OCI-LY7 (cell line): Measurements from ENCODE around the gene ZNF185. TPM values are rescaled to one million over a fixed set of nuclear protein-coding genes. Genes with fewer than 3 reads are reported as not detected.

ENCODE experiments used
- BruUV-seq: library from RNA; stranded (reverse); fragments of 400-500 nt; replicated peaks from 2 replicates; lab custom pipeline; 2021; lab: Mats Ljungman, UMichigan
- CTCF ChIA-PET: fragments of 300-600 bp; sonication (Branson Sonifier 250); formaldehyde crosslinking; loops from one replicate; lab custom pipeline; 2022; ENCODE audit warnings: antibody characterized with exemption; ENCODE audit not compliant: unreplicated experiment; lab: Charles Lee
- POLR2A ChIA-PET: fragments of 300-600 bp; sonication (Branson Sonifier 250); formaldehyde crosslinking; loops from one replicate; lab custom pipeline; 2022; ENCODE audit warnings: antibody characterized with exemption; lab: Charles Lee
- DNase-seq: peaks from one replicate; pipeline ENCODE4 v3.0.0-alpha.2; 2015; ENCODE audit warnings: low spot score
- H2AFZ ChIP-seq: fragments of 200-600 bp; sonication (generic), shearing (Covaris generic); 2 replicates; pipeline ENCODE4 v1.6.1; 2014; ENCODE audit warnings: mild to moderate bottlenecking, antibody characterized with exemption, low read length, moderate library complexity
- H3K27ac ChIP-seq: fragments of 200-600 bp; sonication (generic); 2 replicates; pipeline ENCODE4 v1.5.1; 2014; ENCODE audit warnings: mixed run types, low read depth, mild to moderate bottlenecking, moderate library complexity, low read length, inconsistent platforms; ENCODE audit not compliant: poor library complexity, severe bottlenecking
- H3K36me3 ChIP-seq: fragments of 200-600 bp; sonication (generic); 2 replicates; pipeline ENCODE4 v1.6.1; 2014; ENCODE audit warnings: mild to moderate bottlenecking, antibody characterized with exemption, low read length, moderate library complexity, mixed read lengths; ENCODE audit not compliant: insufficient read depth
- H3K4me1 ChIP-seq: fragments of 200-600 bp; sonication (generic); 2 replicates; pipeline ENCODE4 v1.5.1; 2014; ENCODE audit warnings: mild to moderate bottlenecking, low read length; ENCODE audit not compliant: insufficient read depth, poor library complexity, severe bottlenecking
- H3K4me2 ChIP-seq: fragments of 200-600 bp; sonication (generic); 2 replicates; pipeline ENCODE4 v1.6.1; 2014; ENCODE audit warnings: mild to moderate bottlenecking, low read length
- H3K4me3 ChIP-seq: fragments of 200-600 bp; sonication (generic); 2 replicates; pipeline ENCODE4 v1.5.1; 2014; ENCODE audit warnings: mild to moderate bottlenecking, low read depth, low read length; ENCODE audit not compliant: poor library complexity, severe bottlenecking
- H3K79me2 ChIP-seq: fragments of 200-600 bp; sonication (generic); 2 replicates; pipeline ENCODE4 v1.6.1; 2016; ENCODE audit warnings: low read depth, mild to moderate bottlenecking, low read length, moderate library complexity, mixed read lengths; ENCODE audit not compliant: insufficient read depth
- H3K9me2 ChIP-seq: fragments of 200-600 bp; sonication (generic); 2 replicates; pipeline ENCODE4 v1.6.1; 2016; ENCODE audit warnings: mild to moderate bottlenecking, low read length, mixed read lengths; ENCODE audit not compliant: insufficient read depth
- H3K9me3 ChIP-seq: fragments of 200-600 bp; sonication (generic); 2 replicates; pipeline ENCODE4 v1.6.1; 2014; ENCODE audit warnings: mild to moderate bottlenecking, mixed run types, low read length, mixed read lengths
- H4K20me1 ChIP-seq: fragments of 200-600 bp; sonication (generic); 2 replicates; pipeline ENCODE4 v1.6.1; 2014; ENCODE audit warnings: mild to moderate bottlenecking, antibody characterized with exemption, low read length, moderate library complexity, mixed read lengths; ENCODE audit not compliant: insufficient read depth
- CTCF ChIP-seq: fragments of 200-600 bp; sonication (generic); conservative IDR thresholded peaks from 2 replicates; pipeline ENCODE4 v1.5.1; 2014; ENCODE audit warnings: mild to moderate bottlenecking, antibody characterized with exemption, low read length, moderate library complexity, mixed read lengths
- EZH2phosphoT487 ChIP-seq: fragments of 200-600 bp; sonication (generic); IDR thresholded peaks from 2 replicates; pipeline ENCODE4 v1.6.1; 2018; ENCODE audit warnings: low read depth, borderline replicate concordance, mild to moderate bottlenecking, mixed run types, antibody characterized with exemption, low read length, moderate library complexity, mixed read lengths
- intact Hi-C: fragments of 100-400 bp; cut with micrococcal nuclease; formaldehyde crosslinking; loops from one replicate; pipeline ENCODE4 v1.10.0; 2022; ENCODE audit not compliant: unreplicated experiment
- total RNA-seq, 2 experiments: library from RNA; depleted of rRNA in 1 of 2; stranded (reverse); fragments of >200 nt in 1 of 2; shearing (Covaris generic) in 1 of 2; gene quantifications; 2 replicates each; pipeline ENCODE4 v1.2.3, GENCODE V29; 2014 to 2022

The ZNF185 gene
- total RNA-seq, 2 experiments from 2014 or later: 0.73 to 21.3 TPM

DNA sequence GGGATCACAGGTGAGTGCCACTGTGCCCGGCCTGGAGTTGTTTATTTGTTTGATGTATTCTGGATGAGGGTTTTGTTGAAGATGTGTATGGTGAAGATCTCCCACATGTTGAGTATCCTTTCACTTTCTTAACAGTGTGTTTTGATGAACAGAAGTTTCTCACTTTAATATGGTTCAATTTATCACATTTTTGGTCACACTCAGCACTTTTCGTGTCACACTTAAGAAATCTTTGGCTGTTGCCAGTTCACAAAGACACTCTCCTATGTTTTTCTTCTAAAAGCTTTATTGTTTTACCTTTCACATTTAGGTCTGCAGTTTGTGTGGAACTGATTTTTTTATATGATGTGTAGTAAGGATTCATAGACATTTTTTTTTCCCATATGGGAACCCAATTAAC is 16.6 kb upstream of the ZNF185 start:
- intact Hi-C loops: no loop called here
- BruUV-seq: no TSS peak

DNA sequence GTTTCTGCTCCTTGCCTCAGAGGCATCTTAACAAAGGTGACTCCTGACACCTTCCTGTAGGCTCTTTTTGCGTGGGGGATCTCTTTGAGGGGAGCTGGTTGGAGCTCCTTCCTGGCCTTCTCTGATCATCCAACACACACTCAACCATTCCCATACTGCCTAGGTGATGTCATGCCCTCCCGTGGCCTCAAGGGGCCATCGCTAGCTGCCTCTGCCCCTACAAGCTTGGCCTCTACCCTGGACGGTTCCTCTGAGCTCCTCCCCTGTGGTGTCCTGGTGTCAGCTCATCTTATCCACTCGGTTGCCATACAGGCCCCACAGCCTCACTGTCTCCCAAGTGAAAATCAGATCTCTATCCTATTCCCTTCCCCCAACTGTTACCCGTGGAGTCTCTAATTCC is 13.7 kb upstream of the ZNF185 start:
- Histone ChIP-seq H4K20me1 (no peaks in the 10 kb centered on the region), H3K4me3 (no peak overlapping the region), H3K9me3 (no peaks in the 10 kb centered on the region), H2AFZ (no peak overlapping the region), H3K4me1 (no peaks in the 10 kb centered on the region), H3K4me2 (no peak overlapping the region), H3K27ac (no peak overlapping the region), H3K9me2 (no peaks in the 10 kb centered on the region), H3K79me2 (no peaks in the 10 kb centered on the region), H3K36me3 (no peaks in the 10 kb centered on the region)
- TF ChIP-seq EZH2phosphoT487 (no peak), CTCF (no peak)
- POLR2A ChIA-PET: interaction anchor here (1.0 kb wide), 1 partner anchor 11 kb away, joined by 4 read pairs; no protein-coding TSS in a partner anchor
- no TSS peak for BruUV-seq
- DNase-seq: no peak
- intact Hi-C loops: no loop called here
- CTCF ChIA-PET: no interaction called here

More for the DNA sequence above, 16.6 kb upstream of the ZNF185 start:
- DNase-seq: no peak
- Histone ChIP-seq H3K4me1 (no peaks in the 10 kb centered on the region), H3K9me2 (no peaks in the 10 kb centered on the region), H4K20me1 (no peaks in the 10 kb centered on the region), H3K27ac (no peak overlapping the region), H2AFZ (no peak overlapping the region), H3K9me3 (no peaks in the 10 kb centered on the region), H3K36me3 (no peaks in the 10 kb centered on the region), H3K4me3 (no peak overlapping the region), H3K79me2 (no peaks in the 10 kb centered on the region), H3K4me2 (no peak overlapping the region)
- POLR2A ChIA-PET: no interaction called here
- TF ChIP-seq EZH2phosphoT487 (no peak), CTCF (no peak)
- CTCF ChIA-PET: no interaction called here

DNA sequence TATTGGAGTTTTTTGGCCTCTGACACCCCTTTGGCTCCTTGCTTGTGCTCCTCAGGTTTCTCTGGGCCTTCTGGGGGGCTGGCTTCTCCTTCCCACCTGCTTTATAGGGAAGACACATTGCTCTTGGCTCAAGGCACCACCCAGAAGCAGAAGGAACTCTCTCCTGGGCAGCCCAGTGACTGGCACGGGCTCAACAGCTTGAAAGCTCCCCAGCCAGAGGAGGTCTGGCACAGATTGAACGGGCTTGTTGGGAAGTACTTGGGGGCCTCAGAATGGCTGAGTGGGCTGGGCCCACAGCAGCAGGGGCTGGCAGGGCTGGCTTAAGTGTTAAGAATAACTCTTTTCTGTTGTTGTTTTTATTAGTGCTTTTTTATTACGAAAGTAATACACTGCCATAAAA is 11.2 kb upstream of the ZNF185 start:
- H2AFZ ChIP-seq: no peak overlapping the region
- BruUV-seq: no TSS peak

More for the DNA sequence above, 11.2 kb upstream of the ZNF185 start:
- Histone ChIP-seq H4K20me1 (no peaks in the 10 kb centered on the region), H3K79me2 (no peaks in the 10 kb centered on the region), H3K36me3 (no peaks in the 10 kb centered on the region), H3K27ac (no peak overlapping the region), H3K4me2 (no peak overlapping the region), H3K4me1 (no peaks in the 10 kb centered on the region), H3K4me3 (no peak overlapping the region), H3K9me3 (no peaks in the 10 kb centered on the region), H3K9me2 (no peaks in the 10 kb centered on the region)
- ChIA-PET POLR2A (no interaction called here), CTCF (no interaction called here)
- TF ChIP-seq CTCF: no peak
- no peak for TF ChIP-seq EZH2phosphoT487
- intact Hi-C loops: no loop called here
- no peak for DNase-seq
